ENCODE results near the gene RFWD3.

The RFWD3 gene

GRCh38 chr16:74698222-74698621 lies 31.5 kb upstream of the RFWD3 start:
- POLR2A ChIA-PET, result no interaction called here
- CTCF ChIA-PET, result no interaction called here
- DNase-seq (ENCODE audit: extremely low spot score), result no peak
- TF ChIP-seq FOXA1 (IDR thresholded peaks at IDR 0.05) (no peak), L3MBTL2 (conservative IDR thresholded peaks at IDR 0.05) (no peak), ZNF384 (IDR thresholded peaks at IDR 0.05) (no peak), SP1 (IDR thresholded peaks at IDR 0.05) (no peak), TARDBP (IDR thresholded peaks at IDR 0.05) (no peak)

DNA sequence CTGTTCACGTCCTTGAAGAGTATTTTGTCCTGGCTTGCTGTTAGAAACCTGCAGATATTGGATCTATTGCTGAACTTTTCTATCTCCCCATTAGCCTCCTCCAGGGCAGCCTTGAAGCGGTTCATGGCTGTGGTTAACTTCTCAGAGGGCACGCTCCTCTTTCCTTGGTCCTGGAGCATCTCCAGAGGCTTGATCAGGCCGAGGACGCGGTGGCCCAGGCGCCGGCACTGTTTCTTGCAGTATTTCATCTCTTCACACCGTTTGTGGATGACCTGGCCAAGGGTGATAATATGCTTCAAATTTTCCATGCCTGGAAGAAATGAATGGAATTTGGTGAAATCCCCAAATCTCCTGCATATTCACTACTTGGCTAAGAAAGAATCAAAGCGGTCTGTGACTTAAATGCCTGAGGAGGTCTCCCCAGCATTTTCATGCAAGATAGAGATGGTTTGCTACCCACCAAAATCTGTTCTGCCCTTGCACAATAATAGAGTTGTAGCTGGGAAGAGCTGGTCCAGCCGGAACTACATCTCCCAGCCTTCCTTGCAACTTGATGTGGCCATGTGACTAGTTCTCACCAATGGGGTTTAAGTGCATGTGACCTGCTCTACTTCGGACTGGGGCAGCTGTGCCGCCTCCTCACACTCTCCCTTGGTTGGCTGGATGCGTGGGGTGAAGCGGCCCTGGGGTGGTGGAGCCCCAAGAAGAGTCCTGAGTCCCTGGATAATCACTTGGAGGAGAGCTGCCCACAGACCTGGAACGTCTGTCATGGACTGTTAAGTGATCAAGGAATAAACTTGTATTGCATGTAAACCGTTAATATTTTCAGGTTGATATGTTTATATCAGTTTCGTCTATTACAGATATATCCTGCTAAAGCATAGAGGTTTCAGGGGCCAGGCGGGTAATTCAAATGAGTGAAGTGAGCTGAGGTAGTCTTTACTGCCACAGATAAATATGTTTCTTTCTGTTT lies 29.1 kb upstream of the RFWD3 start:
- TF ChIP-seq L3MBTL2 (conservative IDR thresholded peaks at IDR 0.05), result peak; percentile 79
- no peak for TF ChIP-seq NFRKB (IDR thresholded peaks at IDR 0.05)
- no peak for TF ChIP-seq LEF1 (IDR thresholded peaks at IDR 0.05; ENCODE audit: borderline replicate concordance)
- no peak for TF ChIP-seq TARDBP (IDR thresholded peaks at IDR 0.05)
- no peak for TF ChIP-seq FOXA1 (IDR thresholded peaks at IDR 0.05)
- TF ChIP-seq FOXM1 (IDR thresholded peaks at IDR 0.05; ENCODE audit: borderline replicate concordance), result no peak
- TF ChIP-seq SP1 (IDR thresholded peaks at IDR 0.05), result no peak
- TF ChIP-seq ARNT (IDR thresholded peaks at IDR 0.05), result no peak
- DNase-seq (ENCODE audit: extremely low spot score), result peak; percentile 93
- ChIA-PET CTCF (interaction anchor here (0.6 to 1.1 kb wide), 2 partner anchors 167 to 274 kb away, joined by 3 to 4 read pairs; no protein-coding TSS in a partner anchor), POLR2A (interaction anchor here (1.4 to 2.1 kb wide), 3 partner anchors 15 to 29 kb away, joined by 3 to 10 read pairs (median 3); partner anchors contain the start of gene RFWD3)

DNA sequence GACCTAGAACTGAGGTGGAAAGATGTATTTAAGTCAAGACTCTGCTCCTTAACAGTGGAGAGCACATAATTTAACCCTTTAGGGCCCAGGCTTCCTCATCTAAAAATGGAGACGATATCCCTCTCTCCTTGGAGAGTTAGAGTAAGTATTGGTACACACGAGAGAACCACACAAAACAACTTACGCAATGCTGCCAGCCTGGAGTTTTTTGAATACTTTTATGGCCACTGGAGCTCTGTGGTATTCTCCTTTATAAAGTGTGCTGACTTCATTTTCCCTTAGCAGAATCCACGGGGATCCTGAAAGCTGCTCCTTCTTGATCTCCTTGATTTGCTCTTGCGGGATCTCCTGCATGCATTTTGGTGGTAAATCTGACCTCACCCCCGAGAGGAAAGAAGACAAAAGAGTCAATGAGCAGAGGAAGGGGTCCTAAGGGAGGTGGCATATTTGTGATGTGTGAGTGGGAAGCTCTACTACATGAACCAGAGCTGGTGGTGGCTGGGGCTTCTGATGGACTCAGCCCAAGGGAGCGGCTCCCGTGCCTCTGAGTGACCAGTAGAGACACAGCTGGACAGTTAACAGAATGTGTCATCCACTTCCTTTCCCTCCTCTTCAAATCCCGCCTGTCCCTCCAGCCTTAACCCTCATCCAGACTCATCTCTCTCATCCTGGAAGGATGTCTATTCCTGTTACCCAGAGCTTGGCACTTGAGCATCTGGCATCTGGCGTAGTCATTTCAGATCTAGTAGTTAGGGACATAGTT lies 24.6 kb upstream of the RFWD3 start:
- POLR2A ChIA-PET, result no interaction called here
- CTCF ChIA-PET, result interaction anchor here (0.8 to 0.9 kb wide), 2 partner anchors 9 to 172 kb away, joined by 3 read pairs; no protein-coding TSS in a partner anchor
- DNase-seq (ENCODE audit: extremely low spot score), result no peak
- TF ChIP-seq FOXM1 (IDR thresholded peaks at IDR 0.05; ENCODE audit: borderline replicate concordance), result no peak
- TF ChIP-seq L3MBTL2 (conservative IDR thresholded peaks at IDR 0.05), result no peak
- TF ChIP-seq ELF4 (IDR thresholded peaks at IDR 0.05), result no peak
- TF ChIP-seq SP1 (IDR thresholded peaks at IDR 0.05), result no peak
- TF ChIP-seq ZNF384 (IDR thresholded peaks at IDR 0.05), result no peak
- no peak for TF ChIP-seq LEF1 (IDR thresholded peaks at IDR 0.05; ENCODE audit: borderline replicate concordance)
- no peak for TF ChIP-seq BHLHE40 (IDR thresholded peaks at IDR 0.05; ENCODE audit: borderline replicate concordance)
- no peak for TF ChIP-seq NFRKB (IDR thresholded peaks at IDR 0.05)
- TF ChIP-seq HDGF (IDR thresholded peaks at IDR 0.05; ENCODE audit: borderline replicate concordance), result no peak
- TF ChIP-seq FOXK2 (IDR thresholded peaks at IDR 0.05), result no peak
- TF ChIP-seq ARNT (IDR thresholded peaks at IDR 0.05), result no peak
- no peak for TF ChIP-seq FOXA1 (IDR thresholded peaks at IDR 0.05)
- TF ChIP-seq, protein P1, sequence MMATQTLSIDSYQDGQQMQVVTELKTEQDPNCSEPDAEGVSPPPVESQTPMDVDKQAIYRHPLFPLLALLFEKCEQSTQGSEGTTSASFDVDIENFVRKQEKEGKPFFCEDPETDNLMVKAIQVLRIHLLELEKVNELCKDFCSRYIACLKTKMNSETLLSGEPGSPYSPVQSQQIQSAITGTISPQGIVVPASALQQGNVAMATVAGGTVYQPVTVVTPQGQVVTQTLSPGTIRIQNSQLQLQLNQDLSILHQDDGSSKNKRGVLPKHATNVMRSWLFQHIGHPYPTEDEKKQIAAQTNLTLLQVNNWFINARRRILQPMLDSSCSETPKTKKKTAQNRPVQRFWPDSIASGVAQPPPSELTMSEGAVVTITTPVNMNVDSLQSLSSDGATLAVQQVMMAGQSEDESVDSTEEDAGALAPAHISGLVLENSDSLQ (IDR thresholded peaks at IDR 0.05), result no peak
- no peak for TF ChIP-seq CTBP1 (IDR thresholded peaks at IDR 0.05; ENCODE audit: borderline replicate concordance)
- TF ChIP-seq TARDBP (IDR thresholded peaks at IDR 0.05), result no peak
- no peak for TF ChIP-seq SUZ12 (IDR thresholded peaks at IDR 0.05)

DNA sequence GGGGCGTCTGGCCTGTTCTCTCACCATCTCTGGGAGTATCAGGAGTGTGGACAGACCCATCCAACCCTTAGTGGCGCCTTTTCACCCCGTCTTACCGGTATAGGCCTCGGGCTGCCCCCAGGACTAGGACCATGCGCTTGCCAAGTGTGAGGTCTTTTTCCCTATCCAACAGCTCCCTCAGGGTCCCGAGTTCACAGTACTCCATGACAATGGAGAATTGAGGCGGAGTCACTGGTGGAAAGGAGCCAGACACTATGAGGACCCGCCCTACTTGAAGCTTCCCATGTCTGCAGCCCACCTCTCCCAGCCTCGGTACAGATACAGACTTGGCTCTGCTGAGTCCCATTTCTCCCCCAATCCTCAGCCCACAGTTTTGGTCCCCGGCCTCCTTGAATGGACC lies 15.9 kb upstream of the RFWD3 start:
- TF ChIP-seq FOXA1 (IDR thresholded peaks at IDR 0.05), result no peak
- TF ChIP-seq FOXM1 (IDR thresholded peaks at IDR 0.05; ENCODE audit: borderline replicate concordance), result no peak
- ChIA-PET CTCF (interaction anchor here (0.9 kb wide), 1 partner anchor 8 kb away, joined by 3 read pairs; no protein-coding TSS in a partner anchor), POLR2A (no interaction called here)
- DNase-seq (ENCODE audit: extremely low spot score), result no peak

DNA sequence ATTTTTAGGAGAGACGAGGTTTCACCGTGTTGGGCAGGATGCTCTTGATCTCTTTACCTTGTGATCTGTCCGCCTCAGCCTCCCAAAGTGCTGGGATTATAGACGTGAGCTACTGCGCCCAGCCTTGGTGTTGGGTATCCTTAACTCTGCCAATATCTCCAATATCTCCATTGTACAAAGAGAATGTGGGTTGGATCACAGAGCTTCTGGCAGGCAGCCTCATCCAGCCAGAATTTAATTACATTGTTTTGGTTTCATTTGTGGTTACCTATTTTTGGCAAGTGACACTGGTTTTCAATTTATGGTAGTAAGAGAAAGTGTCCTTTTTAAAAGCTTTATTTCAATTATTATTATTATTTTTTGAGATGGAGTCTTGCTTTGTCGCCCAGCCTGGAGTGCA lies 14.0 kb upstream of the RFWD3 start:
- DNase-seq (ENCODE audit: extremely low spot score), result no peak
- CTCF ChIA-PET, result no interaction called here
- TF ChIP-seq BHLHE40 (IDR thresholded peaks at IDR 0.05; ENCODE audit: borderline replicate concordance) (no peak), FOXA1 (IDR thresholded peaks at IDR 0.05) (no peak), NFRKB (IDR thresholded peaks at IDR 0.05) (no peak), ARNT (IDR thresholded peaks at IDR 0.05) (no peak), ELF4 (IDR thresholded peaks at IDR 0.05) (no peak), ZNF384 (IDR thresholded peaks at IDR 0.05) (no peak), TARDBP (IDR thresholded peaks at IDR 0.05) (no peak)
- TF ChIP-seq, protein P1 (IDR thresholded peaks at IDR 0.05), result no peak
- POLR2A ChIA-PET, result interaction anchor here (1.4 to 2.8 kb wide), 2 partner anchors 13 to 15 kb away, joined by 3 to 9 read pairs; partner anchors contain the start of gene RFWD3

GRCh38 chr16:74679983-74680382 lies 13.3 kb upstream of the RFWD3 start:
- no peak for DNase-seq (ENCODE audit: extremely low spot score)
- ChIA-PET CTCF (interaction anchor here (1.0 to 1.4 kb wide), 2 partner anchors 12 to 29 kb away, joined by 3 to 5 read pairs; no protein-coding TSS in a partner anchor), POLR2A (interaction anchor here (1.4 to 2.8 kb wide), 2 partner anchors 13 to 16 kb away, joined by 3 to 9 read pairs; partner anchors contain the start of gene RFWD3)
- TF ChIP-seq FOXA1 (IDR thresholded peaks at IDR 0.05) (no peak), L3MBTL2 (conservative IDR thresholded peaks at IDR 0.05) (no peak), ARNT (IDR thresholded peaks at IDR 0.05) (no peak), ELF4 (IDR thresholded peaks at IDR 0.05) (no peak), SUZ12 (IDR thresholded peaks at IDR 0.05) (no peak), ZNF384 (IDR thresholded peaks at IDR 0.05) (no peak), NFRKB (IDR thresholded peaks at IDR 0.05) (no peak), HDGF (IDR thresholded peaks at IDR 0.05; ENCODE audit: borderline replicate concordance) (no peak), CTBP1 (IDR thresholded peaks at IDR 0.05; ENCODE audit: borderline replicate concordance) (no peak), TARDBP (IDR thresholded peaks at IDR 0.05) (no peak), BHLHE40 (IDR thresholded peaks at IDR 0.05; ENCODE audit: borderline replicate concordance) (no peak), FOXM1 (IDR thresholded peaks at IDR 0.05; ENCODE audit: borderline replicate concordance) (no peak), LEF1 (IDR thresholded peaks at IDR 0.05; ENCODE audit: borderline replicate concordance) (no peak), FOXK2 (IDR thresholded peaks at IDR 0.05) (no peak)
- TF ChIP-seq, protein P1 (IDR thresholded peaks at IDR 0.05), result no peak

All from HEK293T (cell line).